Measurements from ENCODE around the gene RPS19.

GRCh38 chr19:41872384-41872774, 12.3 kb downstream of the RPS19 start:
- TF ChIP-seq POLR2A (IDR thresholded peaks at IDR 0.05) (no peak), CTCF (IDR thresholded peaks at IDR 0.05) (no peak), EP300 (IDR thresholded peaks at IDR 0.05) (no peak)

Data from upper lobe of left lung (tissue), 4 donors.